GM18868 (cell line): Measurements from ENCODE around the gene HLA-DQA1.
A peak's percentile ranks its signal among the peaks of the same experiment; 100 is the strongest.
"Not testable (repeated sequence)": the region's sequence is repeated elsewhere in the genome, so short reads cannot be mapped to it uniquely, and the experiment has no call there.

Experiments used
- ATAC-seq: cut with Tn5 transposase; IDR thresholded peaks from one replicate; pipeline ENCODE4 v1.9.1; 2021; ENCODE audit warnings: mild to moderate bottlenecking, moderate library complexity; ENCODE audit not compliant: unreplicated experiment

Gene HLA-DQA1

DNA sequence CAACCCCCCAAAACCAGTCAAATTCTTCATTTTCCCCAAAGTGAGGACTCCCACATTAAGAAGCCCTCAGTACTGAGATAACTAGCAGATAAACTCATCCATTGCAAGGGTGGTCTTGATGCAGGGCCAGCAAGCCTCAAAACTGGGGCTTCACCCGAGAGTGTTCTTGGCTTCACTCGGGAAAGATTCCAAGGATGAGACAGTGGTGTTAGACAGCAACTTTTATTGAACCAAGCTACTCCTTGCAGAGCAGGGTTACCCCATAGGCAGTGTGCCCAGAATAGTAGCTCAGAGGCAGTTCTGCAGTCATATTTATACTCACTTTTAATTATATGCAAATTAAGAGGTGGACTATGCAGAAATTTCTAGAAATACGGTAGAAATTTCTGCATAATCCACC is 15.8 kb upstream of the HLA-DQA1 start:
- no peak for ATAC-seq

DNA sequence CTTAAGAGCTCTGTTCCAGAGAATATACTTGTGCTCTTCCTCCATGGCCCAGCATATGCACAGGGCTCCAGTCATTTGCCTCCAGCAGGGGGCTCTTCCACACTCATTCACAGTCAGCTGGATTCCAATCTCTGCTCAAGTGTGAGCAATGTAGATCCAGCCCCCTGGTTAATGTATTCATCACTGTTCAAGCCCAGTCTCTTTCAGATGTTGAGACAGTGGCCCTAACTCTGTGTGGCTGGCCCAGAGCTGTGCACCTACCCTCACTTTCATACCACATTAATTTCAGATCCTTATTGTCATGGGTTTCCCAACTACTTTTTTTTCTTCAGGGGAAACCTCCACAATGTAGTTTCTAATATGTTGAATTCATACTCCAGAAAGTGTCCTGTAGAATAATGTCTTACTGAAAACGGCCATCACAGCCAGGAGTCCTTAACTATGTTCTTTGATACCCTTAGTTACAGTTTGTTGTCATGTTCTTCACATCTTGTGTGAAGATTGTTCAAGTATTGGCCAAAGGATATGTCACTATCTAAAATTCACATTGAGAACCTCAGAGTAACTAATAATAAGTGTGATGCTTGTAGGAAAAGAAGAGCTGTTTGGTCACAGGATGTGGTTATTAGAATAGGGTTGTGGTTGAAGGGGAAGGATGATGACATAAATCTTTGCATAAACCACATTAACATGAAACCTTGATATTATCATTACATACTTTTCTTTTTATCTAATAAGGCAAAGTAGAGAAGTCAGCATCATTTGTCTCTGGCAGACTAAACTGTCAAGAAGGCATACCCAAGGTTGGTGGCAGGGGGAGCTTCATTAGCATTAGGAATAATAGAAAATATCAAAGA is 14.4 kb upstream of the HLA-DQA1 start:
- ATAC-seq = peak; percentile 74

DNA sequence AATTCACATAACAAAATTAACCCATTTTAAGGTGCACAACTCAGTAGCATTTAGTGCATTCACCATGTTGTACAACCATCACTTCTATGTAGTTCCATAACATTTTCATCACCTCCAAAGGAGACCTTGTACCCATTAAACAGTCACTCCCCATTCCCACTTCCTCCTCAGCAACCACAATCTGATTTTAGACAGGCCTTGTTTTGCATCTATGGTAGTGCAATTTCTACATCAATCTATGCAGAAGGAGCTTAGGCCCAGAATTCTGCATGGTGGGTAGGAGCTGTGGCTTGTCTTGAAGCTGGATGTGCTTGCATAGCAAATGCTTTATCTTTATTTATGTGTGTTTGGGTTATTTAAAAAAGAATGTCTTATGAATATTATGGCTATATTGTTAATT is 13.5 kb upstream of the HLA-DQA1 start:
- no peak for ATAC-seq

DNA sequence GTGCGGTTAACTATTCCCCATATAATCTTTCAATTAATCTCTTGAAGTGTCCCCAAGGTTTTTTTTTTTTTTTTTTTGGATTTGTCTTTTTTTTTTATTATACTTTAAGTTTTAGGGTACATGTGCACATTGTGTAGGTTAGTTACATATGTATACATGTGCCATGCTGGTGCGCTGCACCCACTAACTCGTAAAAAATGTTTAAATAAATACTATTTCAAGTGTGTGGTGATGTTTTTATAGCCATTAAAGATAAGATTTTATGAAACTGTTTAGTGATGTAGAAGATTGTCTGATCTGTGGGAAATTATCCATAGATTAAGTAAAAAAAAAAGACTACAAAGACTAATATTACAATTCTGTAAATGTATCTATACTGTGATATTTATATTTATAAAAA is 12.6 kb upstream of the HLA-DQA1 start:
- no peak for ATAC-seq

DNA sequence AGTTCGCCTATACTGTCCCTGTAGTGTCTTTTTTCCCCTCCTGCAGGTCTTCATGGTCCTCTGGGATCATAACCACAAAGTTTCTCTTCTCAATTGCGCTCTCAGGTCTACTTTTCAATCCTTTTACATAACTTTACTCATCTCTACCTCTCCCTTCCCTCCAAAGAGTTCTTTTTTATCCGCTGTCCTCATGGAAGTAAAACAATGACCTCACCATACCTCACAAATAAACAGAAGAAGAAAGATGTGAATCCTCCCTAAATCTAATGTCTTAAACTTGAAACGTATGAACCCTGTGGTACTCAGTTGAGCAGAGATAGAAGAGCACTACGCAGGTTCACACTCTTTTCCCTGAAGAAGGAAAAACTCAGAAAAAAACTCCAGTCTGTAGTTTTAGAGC is 12.1 kb upstream of the HLA-DQA1 start:
- no peak for ATAC-seq

DNA sequence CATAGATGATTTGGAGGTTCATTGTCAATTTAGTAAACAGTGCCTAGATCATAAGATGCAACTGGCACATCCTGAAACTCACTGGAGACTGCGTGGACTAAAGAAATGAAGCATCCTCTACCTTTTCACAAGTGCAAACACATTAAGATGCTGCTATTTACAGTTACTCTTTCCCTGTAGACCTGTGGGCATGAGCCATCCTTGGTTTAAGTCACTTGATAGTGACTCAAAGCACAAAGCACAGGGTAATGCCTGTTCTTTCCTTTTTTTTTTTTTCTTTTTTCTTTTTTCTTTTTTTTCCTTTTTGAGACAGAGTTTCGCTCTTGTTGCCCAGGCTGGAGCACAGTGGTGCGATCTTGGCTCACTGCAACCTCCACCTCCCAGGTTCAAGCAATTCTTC is 10.0 kb upstream of the HLA-DQA1 start:
- no peak for ATAC-seq

DNA sequence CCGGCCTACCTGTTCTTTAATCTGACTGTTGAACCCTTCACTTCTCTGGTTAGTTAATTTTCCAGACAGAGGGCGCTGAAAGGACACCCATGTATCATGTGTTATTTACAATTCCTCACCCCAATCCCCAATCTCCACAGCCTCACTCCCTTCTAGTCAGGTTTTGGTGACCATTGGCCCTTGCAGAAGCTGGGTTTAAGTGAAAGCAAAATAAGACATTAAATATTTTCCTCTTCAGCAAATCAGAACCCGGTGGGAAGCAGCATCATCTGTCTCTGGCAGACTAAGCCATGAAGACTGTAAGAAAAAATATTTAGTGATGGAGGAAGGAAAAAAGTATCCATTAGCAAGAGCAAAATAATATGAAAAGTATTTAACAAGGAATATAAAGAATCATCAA is 9.4 kb upstream of the HLA-DQA1 start:
- no peak for ATAC-seq

DNA sequence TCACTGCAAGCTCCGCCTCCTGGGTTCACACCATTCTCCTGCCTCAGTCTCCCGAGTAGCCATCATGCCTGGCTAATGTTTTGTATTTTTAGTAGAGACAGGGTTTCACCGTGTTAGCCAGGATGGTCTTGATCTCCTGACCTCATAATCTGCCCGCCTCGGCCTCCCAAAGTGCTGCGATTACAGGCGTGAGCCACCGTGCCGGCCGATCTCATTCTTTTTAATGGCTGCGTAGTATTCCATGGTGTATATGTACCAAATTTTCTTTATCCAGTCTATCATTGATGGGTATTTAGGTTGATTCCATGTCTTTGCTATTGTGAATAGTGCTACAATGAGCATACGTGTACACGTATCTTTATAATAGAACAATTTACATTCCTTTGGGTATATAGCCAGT is 7.4 kb upstream of the HLA-DQA1 start:
- ATAC-seq = not testable (repeated sequence)

DNA sequence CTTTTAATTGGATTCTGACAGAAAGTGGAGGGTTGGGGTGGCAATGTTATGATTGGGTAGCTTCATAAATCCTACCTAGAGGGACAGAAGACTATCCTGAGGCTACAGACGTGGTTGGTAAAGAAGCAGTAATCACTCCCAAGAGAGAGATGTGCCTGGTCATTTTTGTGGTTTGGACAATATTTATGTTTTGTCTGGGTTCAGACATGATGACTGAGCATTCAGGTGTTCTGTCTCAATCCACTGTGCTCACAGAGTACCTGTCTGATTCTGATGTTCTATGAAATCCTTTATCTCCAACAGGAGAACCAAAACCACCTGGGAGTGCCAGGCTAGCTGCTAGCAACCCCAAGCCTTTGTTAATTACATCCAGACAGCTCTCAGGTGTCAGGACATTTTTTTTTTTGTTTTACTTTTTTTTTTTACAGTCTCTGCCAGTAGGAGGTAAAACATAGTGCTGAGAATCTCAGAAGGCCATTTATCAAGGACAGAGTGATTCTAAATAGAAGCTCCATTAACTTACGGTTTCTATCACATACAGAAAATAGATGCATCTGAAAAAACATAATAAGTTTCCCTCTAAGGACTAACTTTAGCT is 1.6 kb upstream of the HLA-DQA1 start:
- no peak for ATAC-seq

DNA sequence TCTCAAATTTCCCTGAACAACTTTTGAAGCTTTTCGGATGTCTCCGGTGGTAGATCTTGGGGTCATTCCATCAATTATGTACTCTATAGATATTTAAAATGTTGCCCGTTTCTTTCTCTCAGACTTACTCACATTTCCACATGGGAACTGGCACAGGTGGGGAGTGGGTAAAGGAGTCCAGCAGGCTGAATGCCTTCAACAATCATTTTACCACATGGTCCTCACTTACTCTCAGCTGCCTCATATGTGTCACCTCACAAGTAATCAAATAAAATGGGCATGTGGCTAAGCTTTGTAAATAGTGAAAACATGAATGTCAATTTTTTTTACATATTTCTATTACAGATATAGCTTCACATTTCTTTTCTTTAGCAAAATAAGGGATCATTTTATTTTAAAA is 677 bp downstream of the HLA-DQA1 start:
- ATAC-seq = no peak

DNA sequence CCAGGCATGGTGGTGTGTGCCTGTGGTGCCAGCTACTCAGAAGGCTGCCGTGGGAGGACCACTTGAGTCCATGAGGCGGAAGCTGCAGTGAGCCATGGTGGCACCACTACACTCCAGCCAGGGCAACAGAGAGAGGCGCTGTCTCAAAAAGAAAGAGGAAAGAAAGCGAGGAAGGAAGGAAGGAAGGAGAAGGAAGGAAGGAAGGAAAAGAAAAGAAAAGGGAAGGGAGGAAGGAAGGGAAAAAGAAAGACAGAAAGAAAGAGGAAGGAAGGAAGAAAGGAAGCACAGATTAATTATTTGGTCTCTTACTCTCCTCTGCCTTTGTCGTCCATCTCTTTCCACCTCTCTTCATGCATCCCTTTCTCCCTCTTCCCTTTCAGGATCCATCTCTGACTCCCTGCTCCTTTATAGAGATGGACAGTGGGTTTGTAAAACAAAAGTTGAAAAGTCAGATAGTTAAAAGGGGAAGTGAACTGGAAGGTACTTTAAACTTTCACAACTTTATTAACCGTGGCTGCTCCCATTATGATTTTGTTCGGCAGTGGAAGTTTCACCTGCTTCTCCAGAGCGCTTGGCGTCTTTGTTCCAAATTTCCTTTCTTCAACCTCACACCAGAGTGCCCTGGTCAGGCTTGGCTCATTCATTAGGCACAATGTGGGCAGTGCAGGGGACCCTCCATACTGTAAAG is 1.5 kb downstream of the HLA-DQA1 start:
- ATAC-seq = no peak

DNA sequence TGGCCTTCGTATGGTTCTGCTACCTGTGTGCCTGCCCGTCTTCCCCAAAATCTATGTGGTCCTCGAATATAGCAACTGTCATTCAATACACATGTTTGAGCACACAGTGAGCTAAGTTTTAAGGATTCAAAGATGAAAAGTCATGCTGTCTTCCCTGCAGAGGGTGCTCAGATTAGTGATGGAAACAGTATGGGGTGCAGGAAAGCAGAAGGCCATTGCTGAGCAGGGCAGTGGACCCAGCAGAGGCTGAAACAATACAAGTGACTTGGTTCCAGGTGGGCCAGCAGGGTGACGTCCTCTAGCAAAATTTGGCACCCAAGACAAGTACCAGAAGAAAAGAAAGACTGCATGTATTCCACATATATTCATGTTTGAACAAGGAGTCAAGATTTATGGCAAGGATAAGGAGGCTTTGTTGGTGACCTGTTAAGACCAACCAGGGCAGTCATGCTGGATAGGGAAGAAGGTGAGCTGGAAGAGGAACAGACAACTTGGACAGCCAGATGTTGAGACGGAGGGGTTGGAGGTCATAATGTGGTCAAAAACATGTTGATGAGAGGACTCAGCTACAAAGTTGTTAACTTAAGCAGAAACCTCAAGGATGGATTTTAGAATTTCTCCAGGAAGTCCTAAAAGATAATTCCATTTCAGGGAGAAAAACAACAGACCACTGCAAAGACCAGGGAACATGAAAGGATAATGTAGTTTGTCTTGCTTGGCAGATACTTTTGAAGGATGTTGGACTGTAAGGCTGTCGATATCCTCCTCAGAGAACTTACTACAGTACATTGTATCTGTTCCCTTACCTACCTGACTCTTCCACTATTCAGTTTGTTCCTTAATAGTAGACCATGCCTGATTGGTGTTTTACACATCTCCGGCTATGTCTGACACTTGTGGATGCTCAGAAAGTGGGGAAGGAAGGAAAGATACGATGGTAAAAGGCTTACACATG is 2.5 kb downstream of the HLA-DQA1 start:
- ATAC-seq = no peak

DNA sequence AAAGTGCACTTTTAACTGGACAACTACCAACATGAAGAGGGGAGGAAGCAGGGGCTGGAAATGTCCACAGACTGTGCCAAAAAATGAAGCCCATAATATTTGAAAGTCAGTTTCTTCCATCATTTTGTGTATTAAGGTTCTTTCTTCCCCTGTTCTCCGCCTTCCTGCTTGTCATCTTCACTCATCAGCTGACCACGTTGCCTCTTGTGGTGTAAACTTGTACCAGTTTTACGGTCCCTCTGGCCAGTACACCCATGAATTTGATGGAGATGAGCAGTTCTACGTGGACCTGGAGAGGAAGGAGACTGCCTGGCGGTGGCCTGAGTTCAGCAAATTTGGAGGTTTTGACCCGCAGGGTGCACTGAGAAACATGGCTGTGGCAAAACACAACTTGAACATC is 3.9 kb downstream of the HLA-DQA1 start:
- no peak for ATAC-seq

DNA sequence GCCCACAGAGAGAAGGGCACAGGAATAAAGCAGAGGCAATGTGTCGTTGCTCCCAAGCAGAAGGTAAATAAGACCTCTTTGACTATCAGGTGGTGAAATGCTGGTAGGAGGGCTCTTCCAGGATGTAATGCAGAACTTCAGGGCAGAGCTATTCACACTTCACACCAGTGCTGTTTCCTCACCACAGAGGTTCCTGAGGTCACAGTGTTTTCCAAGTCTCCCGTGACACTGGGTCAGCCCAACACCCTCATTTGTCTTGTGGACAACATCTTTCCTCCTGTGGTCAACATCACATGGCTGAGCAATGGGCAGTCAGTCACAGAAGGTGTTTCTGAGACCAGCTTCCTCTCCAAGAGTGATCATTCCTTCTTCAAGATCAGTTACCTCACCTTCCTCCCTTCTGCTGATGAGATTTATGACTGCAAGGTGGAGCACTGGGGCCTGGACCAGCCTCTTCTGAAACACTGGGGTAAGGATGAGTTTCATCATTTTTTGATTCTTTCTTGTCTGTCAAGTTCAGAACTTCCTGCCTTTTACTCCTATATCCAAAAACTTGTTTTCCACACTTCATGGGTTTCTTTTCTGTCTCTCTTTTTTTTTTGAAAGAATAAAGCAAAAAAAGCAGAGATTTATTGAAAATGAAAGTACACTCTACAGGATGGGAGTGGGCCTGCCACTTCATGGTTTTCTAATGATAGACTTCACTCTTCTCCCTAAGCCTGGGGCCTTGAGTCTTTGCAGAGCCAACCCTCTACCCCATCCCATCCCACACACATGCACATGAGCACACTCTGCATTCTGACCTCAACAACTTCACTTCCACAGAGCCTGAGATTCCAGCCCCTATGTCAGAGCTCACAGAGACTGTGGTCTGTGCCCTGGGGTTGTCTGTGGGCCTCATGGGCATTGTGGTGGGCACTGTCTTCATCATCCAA is 4.8 kb downstream of the HLA-DQA1 start:
- ATAC-seq = not testable (repeated sequence)

DNA sequence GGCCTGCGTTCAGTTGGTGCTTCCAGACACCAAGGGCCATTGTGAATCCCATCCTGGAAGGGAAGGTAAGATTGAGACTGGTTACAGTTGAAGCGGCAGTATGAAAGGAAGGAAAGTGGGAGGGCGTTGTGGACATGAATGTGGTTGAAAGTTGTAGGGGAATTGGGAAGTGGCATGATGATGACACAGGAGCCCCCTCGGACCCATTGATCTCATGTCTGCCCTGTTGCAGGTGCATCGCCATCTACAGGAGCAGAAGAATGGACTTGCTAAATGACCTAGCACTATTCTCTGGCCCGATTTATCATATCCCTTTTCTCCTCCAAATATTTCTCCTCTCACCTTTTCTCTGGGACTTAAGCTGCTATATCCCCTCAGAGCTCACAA is 5.5 kb downstream of the HLA-DQA1 start:
- ATAC-seq = no peak

DNA sequence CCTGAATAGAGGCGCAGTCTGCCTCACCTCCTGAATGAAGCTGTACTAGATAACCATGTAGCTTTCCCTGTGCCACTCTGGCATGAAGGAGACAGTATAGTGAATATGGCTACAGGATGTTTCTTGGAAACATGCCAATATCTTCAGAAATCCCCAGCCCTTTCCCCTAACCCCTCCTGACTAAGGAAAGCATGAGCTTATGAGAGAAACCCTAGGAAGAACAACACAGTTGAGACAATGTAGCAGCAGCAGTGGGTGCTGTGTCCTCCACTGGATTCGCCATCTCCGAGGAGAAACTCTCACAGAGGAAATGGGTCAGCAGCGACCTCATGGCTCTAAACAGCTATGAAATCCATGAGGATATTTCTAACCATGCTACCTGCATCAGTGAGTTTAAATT is 6.7 kb downstream of the HLA-DQA1 start:
- no peak for ATAC-seq

DNA sequence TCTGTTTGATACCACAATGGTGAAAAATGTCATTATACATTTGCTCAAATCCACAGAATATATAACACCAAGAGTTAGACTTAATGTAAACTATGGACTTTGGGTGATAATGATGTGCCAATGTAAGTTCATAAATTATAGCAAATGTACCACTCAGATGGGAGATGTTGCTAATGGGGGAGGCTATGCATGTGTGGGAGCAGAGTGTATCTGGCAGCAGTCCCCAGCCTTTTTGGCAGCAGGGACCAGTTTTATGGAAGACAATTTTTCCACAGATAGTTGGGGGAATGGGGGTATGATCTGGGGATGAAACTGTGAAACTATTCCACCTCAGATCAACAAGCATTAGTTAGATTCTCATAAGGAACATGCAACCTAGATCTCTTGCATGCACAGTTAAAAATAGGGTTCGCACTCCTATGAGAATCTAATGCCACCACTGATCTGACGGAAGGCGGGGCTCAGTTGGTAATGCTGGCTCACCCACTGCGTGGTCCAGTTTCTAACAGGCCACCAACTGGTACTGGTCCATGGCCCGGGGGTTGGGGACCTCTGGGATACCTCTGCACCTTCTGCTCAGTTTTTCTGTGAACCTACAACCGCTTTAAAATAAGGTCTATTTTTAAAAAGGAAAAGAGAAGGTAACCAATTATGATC is 8.0 kb downstream of the HLA-DQA1 start:
- ATAC-seq = no peak

DNA sequence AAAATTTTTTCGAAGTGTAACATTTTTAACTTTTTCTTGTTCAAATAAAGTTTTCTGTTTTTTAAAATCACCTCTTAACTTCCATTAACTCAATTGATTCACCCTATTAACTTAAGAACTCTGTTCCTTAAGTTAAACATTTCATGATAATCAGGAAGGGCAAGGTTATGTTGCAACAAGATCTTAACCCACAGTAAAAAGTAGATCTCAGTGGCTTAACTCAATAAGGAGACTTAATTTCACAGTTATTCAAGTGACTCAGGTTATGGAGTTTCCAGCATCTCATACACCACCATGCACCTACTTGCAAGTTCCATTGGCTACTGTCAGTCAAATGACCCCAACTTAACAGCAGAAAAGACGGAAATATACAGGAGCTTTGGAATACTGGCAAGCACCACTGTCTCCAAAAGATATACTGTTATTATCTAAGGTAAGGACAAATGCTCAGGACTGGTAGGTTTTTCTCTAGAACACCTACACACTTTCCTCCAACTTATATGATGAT is 18.1 kb downstream of the HLA-DQA1 start:
- no peak for ATAC-seq

DNA sequence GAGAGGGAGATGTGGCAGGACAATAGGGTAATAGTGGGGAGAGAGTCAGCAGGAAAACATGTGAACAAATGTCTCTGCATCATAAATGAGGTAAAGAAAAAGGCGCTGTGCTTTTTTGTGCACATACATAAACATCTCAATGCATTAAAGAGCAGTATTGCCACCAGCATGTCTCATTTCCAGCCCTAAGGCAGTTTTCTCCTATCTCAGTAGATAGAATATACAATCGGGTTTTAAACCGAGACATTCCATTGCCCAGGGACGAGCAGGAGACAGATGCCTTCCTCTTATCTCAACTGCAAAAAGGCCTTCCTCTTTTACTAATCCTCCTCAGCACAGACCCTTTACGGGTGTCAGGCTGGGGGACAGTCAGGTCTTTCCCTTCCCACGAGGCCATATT is 20.1 kb downstream of the HLA-DQA1 start:
- ATAC-seq = not testable (repeated sequence)
